ENCODE data around the gene PRSS33. TPM values are rescaled to one million over a fixed set of nuclear protein-coding genes. Genes with fewer than 3 reads are reported as not detected.

PRSS33 gene
- total RNA-seq, 2 experiments from 2014 or later: not detected

GRCh38 chr16:2809149-2809760, 21.9 kb upstream of the PRSS33 start:
- no peak for DNase-seq
- no peak overlapping the region for H3K4me3 Mint-ChIP-seq
- H3K36me3 Mint-ChIP-seq (ENCODE audit: low read depth): no peaks in the 10 kb centered on the region
- ChIA-PET POLR2A (no interaction called here), CTCF (no interaction called here)
- H3K27me3 Mint-ChIP-seq (ENCODE audit: low read depth): peaks cover 15% of the 10 kb centered on the region
- no peak overlapping the region for H3K27ac Mint-ChIP-seq
- H3K4me1 Mint-ChIP-seq (ENCODE audit: low read depth): peaks cover 3% of the 10 kb centered on the region
- no peaks in the 10 kb centered on the region for H3K9me3 Mint-ChIP-seq (ENCODE audit: insufficient read depth)
- ATAC-seq: no peak

- no peak for ATAC-seq
- POLR2A ChIA-PET: no interaction called here
- no peak for DNase-seq
- peaks cover 17% of the 10 kb centered on the region for H3K27me3 Mint-ChIP-seq (ENCODE audit: low read depth)
- H3K4me3 Mint-ChIP-seq: no peak overlapping the region
- peaks cover 3% of the 10 kb centered on the region for H3K4me1 Mint-ChIP-seq (ENCODE audit: low read depth)
- no peak overlapping the region for H3K27ac Mint-ChIP-seq
- no peaks in the 10 kb centered on the region for H3K36me3 Mint-ChIP-seq (ENCODE audit: low read depth)
- CTCF ChIA-PET: no interaction called here
- H3K9me3 Mint-ChIP-seq (ENCODE audit: insufficient read depth): no peaks in the 10 kb centered on the region
These were observed 20.8 kb upstream of the PRSS33 start for GRCh38 chr16:2808181-2808580.

GRCh38 chr16:2806286-2806685, 18.9 kb upstream of the PRSS33 start:
- H3K4me1 Mint-ChIP-seq (ENCODE audit: low read depth): no peaks in the 10 kb centered on the region
- no peak overlapping the region for H3K27ac Mint-ChIP-seq
- DNase-seq: no peak
- CTCF ChIA-PET: no interaction called here
- POLR2A ChIA-PET: no interaction called here
- no peak overlapping the region for H3K4me3 Mint-ChIP-seq
- peaks cover 17% of the 10 kb centered on the region for H3K27me3 Mint-ChIP-seq (ENCODE audit: low read depth)
- no peak for ATAC-seq
- no peaks in the 10 kb centered on the region for H3K36me3 Mint-ChIP-seq (ENCODE audit: low read depth)
- no peaks in the 10 kb centered on the region for H3K9me3 Mint-ChIP-seq (ENCODE audit: insufficient read depth)

- POLR2A ChIA-PET: no interaction called here
- no peak overlapping the region for H3K27ac Mint-ChIP-seq
These were observed 17.4 kb upstream of the PRSS33 start for GRCh38 chr16:2804728-2805127.

GRCh38 chr16:2803545-2804195, 16.3 kb upstream of the PRSS33 start:
- no peaks in the 10 kb centered on the region for H3K36me3 Mint-ChIP-seq (ENCODE audit: low read depth)
- ChIA-PET CTCF (interaction anchor here (1.0 to 1.3 kb wide), 2 partner anchors 36 to 65 kb away, joined by 3 read pairs; no protein-coding TSS in a partner anchor), POLR2A (no interaction called here)
- H3K27me3 Mint-ChIP-seq (ENCODE audit: low read depth): peaks cover 11% of the 10 kb centered on the region
- H3K4me1 Mint-ChIP-seq (ENCODE audit: low read depth): no peaks in the 10 kb centered on the region
- ATAC-seq: no peak
- H3K9me3 Mint-ChIP-seq (ENCODE audit: insufficient read depth): no peaks in the 10 kb centered on the region
- no peak for DNase-seq
- H3K4me3 Mint-ChIP-seq: no peak overlapping the region
- no peak overlapping the region for H3K27ac Mint-ChIP-seq

More at GRCh38 chr16:2804728-2805127, 17.4 kb upstream of the PRSS33 start:
- Mint-ChIP-seq H3K27me3 (ENCODE audit: low read depth) (peaks cover 14% of the 10 kb centered on the region), H3K4me3 (no peak overlapping the region), H3K9me3 (ENCODE audit: insufficient read depth) (no peaks in the 10 kb centered on the region), H3K4me1 (ENCODE audit: low read depth) (no peaks in the 10 kb centered on the region), H3K36me3 (ENCODE audit: low read depth) (no peaks in the 10 kb centered on the region)
- DNase-seq (no peak), ATAC-seq (no peak)
- CTCF ChIA-PET: no interaction called here

GRCh38 chr16:2799859-2800226, 12.5 kb upstream of the PRSS33 start:
- no peak for DNase-seq
- Mint-ChIP-seq H3K4me3 (no peak overlapping the region), H3K27me3 (ENCODE audit: low read depth) (peaks cover 9% of the 10 kb centered on the region), H3K4me1 (ENCODE audit: low read depth) (no peaks in the 10 kb centered on the region), H3K36me3 (ENCODE audit: low read depth) (no peaks in the 10 kb centered on the region), H3K27ac (no peak overlapping the region), H3K9me3 (ENCODE audit: insufficient read depth) (no peaks in the 10 kb centered on the region)
- ChIA-PET POLR2A (no interaction called here), CTCF (interaction anchor here (1.2 kb wide), 2 partner anchors 10 to 68 kb away, joined by 6 to 7 read pairs; no protein-coding TSS in a partner anchor)
- no peak for ATAC-seq

- POLR2A ChIA-PET: no interaction called here
- H3K27me3 Mint-ChIP-seq (ENCODE audit: low read depth): peaks cover 9% of the 10 kb centered on the region
- no peak for DNase-seq
- H3K36me3 Mint-ChIP-seq (ENCODE audit: low read depth): no peaks in the 10 kb centered on the region
- H3K4me3 Mint-ChIP-seq: no peak overlapping the region
- no peaks in the 10 kb centered on the region for H3K9me3 Mint-ChIP-seq (ENCODE audit: insufficient read depth)
- CTCF ChIA-PET: interaction anchor here (1.0 kb wide), 1 partner anchor 69 kb away, joined by 3 read pairs; no protein-coding TSS in a partner anchor
- H3K4me1 Mint-ChIP-seq (ENCODE audit: low read depth): no peaks in the 10 kb centered on the region
- no peak overlapping the region for H3K27ac Mint-ChIP-seq
- no peak for ATAC-seq
These were observed 12.0 kb upstream of the PRSS33 start for GRCh38 chr16:2799205-2799858.

GRCh38 chr16:2798723-2799204, 11.4 kb upstream of the PRSS33 start:
- Mint-ChIP-seq H3K4me3 (no peak overlapping the region), H3K4me1 (ENCODE audit: low read depth) (no peaks in the 10 kb centered on the region), H3K9me3 (ENCODE audit: insufficient read depth) (no peaks in the 10 kb centered on the region), H3K27me3 (ENCODE audit: low read depth) (peaks cover 7% of the 10 kb centered on the region), H3K27ac (no peak overlapping the region), H3K36me3 (ENCODE audit: low read depth) (no peaks in the 10 kb centered on the region)
- ChIA-PET POLR2A (no interaction called here), CTCF (interaction anchor here (1.0 to 1.2 kb wide), 2 partner anchors 69 to 128 kb away, joined by 3 to 4 read pairs; no protein-coding TSS in a partner anchor)
- no peak for DNase-seq
- ATAC-seq: no peak

- no peak overlapping the region for H3K27ac Mint-ChIP-seq
- ChIA-PET POLR2A (no interaction called here), CTCF (no interaction called here)
- H3K4me3 Mint-ChIP-seq: no peak overlapping the region
- DNase-seq (no peak), ATAC-seq (no peak)
- no peaks in the 10 kb centered on the region for H3K36me3 Mint-ChIP-seq (ENCODE audit: low read depth)
- H3K9me3 Mint-ChIP-seq (ENCODE audit: insufficient read depth): no peaks in the 10 kb centered on the region
- H3K27me3 Mint-ChIP-seq (ENCODE audit: low read depth): peaks cover 10% of the 10 kb centered on the region
- no peaks in the 10 kb centered on the region for H3K4me1 Mint-ChIP-seq (ENCODE audit: low read depth)
These were observed 8.2 kb upstream of the PRSS33 start for GRCh38 chr16:2795395-2796143.

GRCh38 chr16:2792940-2793339, 5.6 kb upstream of the PRSS33 start:
- H3K9me3 Mint-ChIP-seq (ENCODE audit: insufficient read depth): no peaks in the 10 kb centered on the region
- DNase-seq (no peak), ATAC-seq (no peak)
- peaks cover 12% of the 10 kb centered on the region for H3K27me3 Mint-ChIP-seq (ENCODE audit: low read depth)
- ChIA-PET POLR2A (no interaction called here), CTCF (no interaction called here)
- H3K4me1 Mint-ChIP-seq (ENCODE audit: low read depth): peaks cover 2% of the 10 kb centered on the region
- no peak overlapping the region for H3K27ac Mint-ChIP-seq
- H3K36me3 Mint-ChIP-seq (ENCODE audit: low read depth): no peaks in the 10 kb centered on the region
- H3K4me3 Mint-ChIP-seq: no peak overlapping the region

- ATAC-seq (no peak), DNase-seq (no peak)
- H3K4me3 Mint-ChIP-seq: no peak overlapping the region
- peaks cover 18% of the 10 kb centered on the region for H3K27me3 Mint-ChIP-seq (ENCODE audit: low read depth)
- CTCF ChIA-PET: no interaction called here
- no peaks in the 10 kb centered on the region for H3K9me3 Mint-ChIP-seq (ENCODE audit: insufficient read depth)
- POLR2A ChIA-PET: no interaction called here
- H3K36me3 Mint-ChIP-seq (ENCODE audit: low read depth): no peaks in the 10 kb centered on the region
- H3K4me1 Mint-ChIP-seq (ENCODE audit: low read depth): peaks cover 10% of the 10 kb centered on the region
- H3K27ac Mint-ChIP-seq: no peak overlapping the region
These were observed 3.8 kb upstream of the PRSS33 start for GRCh38 chr16:2791174-2791573.

- DNase-seq (no peak), ATAC-seq (no peak)
- ChIA-PET CTCF (interaction anchor here (1.5 kb wide), 1 partner anchor 10 kb away, joined by 6 read pairs; no protein-coding TSS in a partner anchor), POLR2A (no interaction called here)
- Mint-ChIP-seq H3K4me3 (no peak overlapping the region), H3K27me3 (ENCODE audit: low read depth) (peaks cover 14% of the 10 kb centered on the region), H3K9me3 (ENCODE audit: insufficient read depth) (no peaks in the 10 kb centered on the region), H3K4me1 (ENCODE audit: low read depth) (peaks cover 13% of the 10 kb centered on the region), H3K36me3 (ENCODE audit: low read depth) (no peaks in the 10 kb centered on the region), H3K27ac (no peak overlapping the region)
These were observed 3.3 kb upstream of the PRSS33 start for GRCh38 chr16:2790631-2791030.

All from activated CD8-positive, alpha-beta T cell treated with anti-CD3 and anti-CD28 coated beads, Interleukin-2, amount 10 ng/mL, durations not matched to agents 7 days and 5 days (primary cell).